ENCODE results near the gene PPP6R1. TPM values are rescaled to one million over a fixed set of nuclear protein-coding genes. Genes with fewer than 3 reads are reported as not detected.
A peak's percentile ranks its signal among the peaks of the same experiment; 100 is the strongest.

Gene PPP6R1
- total RNA-seq, 1 experiment from 2014 or later = 79.7 TPM

DNA sequence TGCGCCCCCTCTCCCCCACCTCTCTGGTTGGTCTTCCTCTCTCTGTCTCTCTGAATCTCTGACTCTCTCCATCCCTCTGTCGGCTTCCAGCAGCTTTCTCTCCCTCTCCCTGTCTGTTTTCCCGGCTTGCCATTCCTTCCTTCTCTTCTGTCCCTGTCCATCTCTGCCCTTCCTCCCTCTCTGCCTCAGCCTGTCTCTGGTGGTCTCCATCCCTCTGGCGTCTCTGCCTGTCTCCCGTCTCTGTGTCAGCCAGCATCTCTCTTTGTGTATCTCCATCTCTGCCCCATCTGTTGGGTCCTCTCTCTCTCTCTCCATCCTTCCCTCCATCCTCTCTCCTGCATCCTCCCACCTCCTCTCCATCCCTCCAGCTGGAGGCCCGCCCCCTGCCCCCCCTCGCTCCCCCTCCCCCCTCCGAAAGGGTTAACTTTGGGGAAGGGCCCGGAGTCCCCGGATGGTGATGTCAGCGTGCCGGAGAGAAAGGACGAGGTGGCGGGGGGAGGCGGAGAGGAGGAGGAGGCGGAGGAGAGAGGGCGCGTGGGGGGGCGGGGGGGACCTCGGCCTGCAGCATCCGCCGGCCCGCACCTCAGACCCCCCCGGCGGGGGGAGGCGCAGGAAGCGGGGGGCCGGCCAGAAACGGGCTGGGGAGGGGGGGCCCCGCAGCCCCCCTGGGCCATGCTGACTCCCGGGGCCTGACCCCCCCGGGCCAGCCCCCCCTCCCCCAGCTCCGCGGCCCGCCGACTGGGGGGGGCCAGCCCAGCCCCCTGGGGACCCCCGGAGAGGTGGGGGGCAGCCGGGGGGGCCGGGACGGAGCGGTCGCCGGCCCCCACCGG is 24.9 kb upstream of the PPP6R1 start, which contains the start of gene BRSK1:
TSS of gene BRSK1 (plus strand) at position 450 of the 830 bp plus-strand sequence. CDS start 446 bp downstream, outside the sequence.
- Histone ChIP-seq H2BK120ac (ENCODE audit: low read depth, low read length, poor library complexity, severe bottlenecking) (no peak within 1 kb of the TSS), H2AFZ (ENCODE audit: low read length) (no peak within 1 kb of the TSS), H3K56ac (ENCODE audit: insufficient read length, low read depth, low read length) (no peak within 1 kb of the TSS), H2AK5ac (ENCODE audit: insufficient read length, low read length) (no peak within 1 kb of the TSS), H2BK15ac (ENCODE audit: low read depth, low read length) (no peak within 1 kb of the TSS), H3K4me1 (ENCODE audit: insufficient read depth, low read length) (no peaks in the 10 kb centered on the region; the same call in 1 of the 2 replicates), H3K27me3 (ENCODE audit: insufficient read depth, low read length) (no peaks in the 10 kb centered on the region), H3K18ac (ENCODE audit: insufficient read length, low read depth, low read length) (no peak within 1 kb of the TSS), H4K91ac (ENCODE audit: insufficient read length, low read depth, low read length) (no peak within 1 kb of the TSS), H2BK5ac (ENCODE audit: insufficient read length, low read length) (no peak within 1 kb of the TSS), H3K27ac (ENCODE audit: insufficient read length, low read depth, low read length) (no peak within 1 kb of the TSS), H3K9ac (ENCODE audit: extremely low read depth, insufficient read length, low read length) (no peak within 1 kb of the TSS), H3K79me2 (ENCODE audit: insufficient read depth, low read length) (no peaks in the 10 kb centered on the region), H4K20me1 (ENCODE audit: control insufficient read depth, insufficient read depth, insufficient read length) (no peaks in the 10 kb centered on the region), H3K23ac (ENCODE audit: insufficient read length, low read depth, low read length) (no peak within 1 kb of the TSS), H4K5ac (ENCODE audit: insufficient read length, low read depth, low read length) (no peak within 1 kb of the TSS), H3T11ph (ENCODE audit: low read length) (no peak within 1 kb of the TSS), H2BK20ac (ENCODE audit: low read depth, low read length, poor library complexity, severe bottlenecking) (no peak within 1 kb of the TSS), H3K4ac (ENCODE audit: low read depth, low read length) (no peak within 1 kb of the TSS; the same call in 1 of the 2 replicates), H4K8ac (replicated peaks; ENCODE audit: insufficient read length, low read depth, low read length) (no peak within 1 kb of the TSS), H3K79me1 (ENCODE audit: insufficient read depth, low read depth, low read length, poor library complexity, severe bottlenecking) (no peaks in the 10 kb centered on the region), H3K23me2 (ENCODE audit: insufficient read length, low read depth, low read length, poor library complexity, severe bottlenecking) (peaks cover 11% of the 10 kb centered on the region), H3K14ac (ENCODE audit: insufficient read depth, low read length) (no peak within 1 kb of the TSS), H2BK12ac (ENCODE audit: insufficient read length, low read depth, low read length) (no peak within 1 kb of the TSS), H3K4me2 (ENCODE audit: insufficient read depth, insufficient read length, low read length) (peak within 1 kb of the TSS; percentile 71), H3K9me3 (ENCODE audit: control insufficient read depth, low read depth, low read length) (no peaks in the 10 kb centered on the region)
- WGBS (ENCODE audit: extremely low coverage, insufficient read length, low lambda C conversion rate) = no CpG with 5 or more reads among the region's 44 CpGs
- H3K9me3 Mint-ChIP-seq = no peaks in the 10 kb centered on the region; a peak in 1 of 5 replicates
- H3K27ac Mint-ChIP-seq = peak within 1 kb of the TSS in 2 of 3 experiments; percentile 40 to 80; a peak in 2 of 7 replicates
- TF ChIP-seq, protein P1, sequence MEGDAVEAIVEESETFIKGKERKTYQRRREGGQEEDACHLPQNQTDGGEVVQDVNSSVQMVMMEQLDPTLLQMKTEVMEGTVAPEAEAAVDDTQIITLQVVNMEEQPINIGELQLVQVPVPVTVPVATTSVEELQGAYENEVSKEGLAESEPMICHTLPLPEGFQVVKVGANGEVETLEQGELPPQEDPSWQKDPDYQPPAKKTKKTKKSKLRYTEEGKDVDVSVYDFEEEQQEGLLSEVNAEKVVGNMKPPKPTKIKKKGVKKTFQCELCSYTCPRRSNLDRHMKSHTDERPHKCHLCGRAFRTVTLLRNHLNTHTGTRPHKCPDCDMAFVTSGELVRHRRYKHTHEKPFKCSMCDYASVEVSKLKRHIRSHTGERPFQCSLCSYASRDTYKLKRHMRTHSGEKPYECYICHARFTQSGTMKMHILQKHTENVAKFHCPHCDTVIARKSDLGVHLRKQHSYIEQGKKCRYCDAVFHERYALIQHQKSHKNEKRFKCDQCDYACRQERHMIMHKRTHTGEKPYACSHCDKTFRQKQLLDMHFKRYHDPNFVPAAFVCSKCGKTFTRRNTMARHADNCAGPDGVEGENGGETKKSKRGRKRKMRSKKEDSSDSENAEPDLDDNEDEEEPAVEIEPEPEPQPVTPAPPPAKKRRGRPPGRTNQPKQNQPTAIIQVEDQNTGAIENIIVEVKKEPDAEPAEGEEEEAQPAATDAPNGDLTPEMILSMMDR (conservative IDR thresholded peaks at IDR 0.05) = no peak
- no peaks in the 10 kb centered on the region; the same call in 1 of the 2 replicates for H3K27me3 Mint-ChIP-seq (ENCODE audit: low read depth)
- peaks cover 20 to 31% of the 10 kb centered on the region in 2 experiments for H3K4me1 Mint-ChIP-seq
- H3K36me3 Mint-ChIP-seq (ENCODE audit: insufficient read depth in 1 of 3, low read depth in 3 of 3) = peaks cover 0 to 14% (median 7%) of the 10 kb centered on the region in 3 experiments; a peak in 5 of 7 replicates
- peak; percentile 89 for DNase-seq
- H3K4me3 Mint-ChIP-seq = peak within 1 kb of the TSS; percentile 72 to 84

Data from H9 (cell line).